Transverse colon (tissue), 4 donors: ENCODE data around the gene BAHCC1.
A peak's percentile ranks its signal among the peaks of the same experiment; 100 is the strongest.

Experiments
- CTCF ChIP-seq, 5 experiments: fragments of 200-600 bp in 3 of 5; fragments of 450-650 bp in 2 of 5; sonication (generic) in 3 of 5; IDR thresholded peaks; 1 replicate in 2 of 5; 2 replicates in 3 of 5; pipeline ENCODE4 v1.5.1; 2016 to 2017; ENCODE audit warnings: antibody characterized with exemption in 5 of 5, inconsistent platforms in 3 of 5, mild to moderate bottlenecking in 2 of 5, moderate library complexity in 1 of 5
- EP300 ChIP-seq: sonication (generic); formaldehyde crosslinking; IDR thresholded peaks from one replicate; pipeline ENCODE4 v1.6.1; 2017; ENCODE audit warnings: antibody characterized with exemption, low read depth
- POLR2A ChIP-seq: fragments of 450-650 bp; IDR thresholded peaks from one replicate; pipeline ENCODE4 v1.6.1; 2016; ENCODE audit warnings: antibody characterized with exemption, mild to moderate bottlenecking, moderate library complexity
- POLR2AphosphoS5 ChIP-seq, 3 donors: sonication (generic); formaldehyde crosslinking; IDR thresholded peaks; one replicate each; pipeline ENCODE4 v1.6.1; 2016; ENCODE audit warnings: antibody characterized with exemption in 3 of 3

- no peak for TF ChIP-seq CTCF (IDR thresholded peaks at IDR 0.05)
- no peak for TF ChIP-seq POLR2A
- no peak for TF ChIP-seq EP300
- TF ChIP-seq POLR2AphosphoS5 (IDR thresholded peaks at IDR 0.05) = peak in 1 of 3 donors; percentile 64
These were observed 114.9 kb downstream of the BAHCC1 start for GRCh38 chr17:81509972-81510784.
